ENCODE measurements around the gene AP4M1.
A peak's percentile ranks its signal among the peaks of the same experiment; 100 is the strongest.

AP4M1 gene

DNA sequence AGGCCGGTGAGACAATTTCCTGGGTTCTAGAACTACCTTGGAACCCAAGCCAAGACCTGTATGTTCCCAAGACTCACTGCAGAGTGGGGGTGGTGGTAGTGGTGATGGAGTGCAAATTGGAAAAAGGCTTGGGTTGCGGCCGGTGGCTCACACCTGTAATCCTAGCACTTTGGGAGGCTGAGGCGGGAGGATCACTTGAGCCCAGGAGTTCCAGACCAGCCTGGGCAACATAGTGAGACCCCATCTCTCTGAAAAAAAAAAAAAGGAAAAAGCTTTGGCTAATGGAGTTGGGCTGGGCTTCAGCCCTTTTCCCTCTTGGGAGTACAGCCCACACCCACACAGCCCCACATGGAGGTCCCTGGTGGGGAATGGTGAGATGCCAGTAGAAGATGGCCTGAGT, 4.1 kb downstream of the AP4M1 start:
- no peaks in the 10 kb centered on the region for H3K9me3 Mint-ChIP-seq
- H3K4me3 Mint-ChIP-seq = no peak overlapping the region
- peaks cover 25% of the 10 kb centered on the region for H3K4me1 Mint-ChIP-seq
- peaks cover 9% of the 10 kb centered on the region for H3K27me3 Mint-ChIP-seq (ENCODE audit: low read depth, poor library complexity)
- TF ChIP-seq, protein P1, sequence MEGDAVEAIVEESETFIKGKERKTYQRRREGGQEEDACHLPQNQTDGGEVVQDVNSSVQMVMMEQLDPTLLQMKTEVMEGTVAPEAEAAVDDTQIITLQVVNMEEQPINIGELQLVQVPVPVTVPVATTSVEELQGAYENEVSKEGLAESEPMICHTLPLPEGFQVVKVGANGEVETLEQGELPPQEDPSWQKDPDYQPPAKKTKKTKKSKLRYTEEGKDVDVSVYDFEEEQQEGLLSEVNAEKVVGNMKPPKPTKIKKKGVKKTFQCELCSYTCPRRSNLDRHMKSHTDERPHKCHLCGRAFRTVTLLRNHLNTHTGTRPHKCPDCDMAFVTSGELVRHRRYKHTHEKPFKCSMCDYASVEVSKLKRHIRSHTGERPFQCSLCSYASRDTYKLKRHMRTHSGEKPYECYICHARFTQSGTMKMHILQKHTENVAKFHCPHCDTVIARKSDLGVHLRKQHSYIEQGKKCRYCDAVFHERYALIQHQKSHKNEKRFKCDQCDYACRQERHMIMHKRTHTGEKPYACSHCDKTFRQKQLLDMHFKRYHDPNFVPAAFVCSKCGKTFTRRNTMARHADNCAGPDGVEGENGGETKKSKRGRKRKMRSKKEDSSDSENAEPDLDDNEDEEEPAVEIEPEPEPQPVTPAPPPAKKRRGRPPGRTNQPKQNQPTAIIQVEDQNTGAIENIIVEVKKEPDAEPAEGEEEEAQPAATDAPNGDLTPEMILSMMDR (IDR thresholded peaks at IDR 0.05) = no peak
- peaks cover 35% of the 10 kb centered on the region for H3K36me3 Mint-ChIP-seq (ENCODE audit: low read depth)
- H3K27ac Mint-ChIP-seq = peak overlapping the region; percentile 74
- no peak for DNase-seq

DNA sequence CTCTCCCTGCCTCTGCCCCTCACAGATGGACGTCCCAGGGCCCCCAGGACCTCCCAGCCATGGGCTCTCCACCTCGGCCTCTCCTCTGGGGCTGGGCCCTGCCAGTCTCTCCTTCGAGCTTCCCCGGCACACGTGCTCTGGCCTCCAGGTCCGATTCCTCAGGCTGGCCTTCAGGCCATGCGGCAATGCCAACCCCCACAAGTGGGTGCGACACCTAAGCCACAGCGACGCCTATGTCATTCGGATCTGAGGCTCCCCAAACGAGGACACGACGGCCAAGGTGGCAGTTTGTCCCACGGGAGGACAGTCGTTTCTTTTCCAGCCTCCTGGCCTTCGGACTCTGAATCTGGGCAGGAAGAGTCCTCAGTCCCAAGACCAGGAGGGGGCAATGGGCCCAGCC, 5.2 kb downstream of the AP4M1 start:
- TF ChIP-seq, protein P1 (IDR thresholded peaks at IDR 0.05) = no peak
- H3K9me3 Mint-ChIP-seq = no peaks in the 10 kb centered on the region
- H3K27ac Mint-ChIP-seq = peak overlapping the region; percentile 61
- no peak overlapping the region for H3K4me3 Mint-ChIP-seq
- H3K4me1 Mint-ChIP-seq = peaks cover 25% of the 10 kb centered on the region
- H3K36me3 Mint-ChIP-seq (ENCODE audit: low read depth) = peaks cover 46% of the 10 kb centered on the region
- peaks cover 7% of the 10 kb centered on the region for H3K27me3 Mint-ChIP-seq (ENCODE audit: low read depth, poor library complexity)
- DNase-seq = no peak

DNA sequence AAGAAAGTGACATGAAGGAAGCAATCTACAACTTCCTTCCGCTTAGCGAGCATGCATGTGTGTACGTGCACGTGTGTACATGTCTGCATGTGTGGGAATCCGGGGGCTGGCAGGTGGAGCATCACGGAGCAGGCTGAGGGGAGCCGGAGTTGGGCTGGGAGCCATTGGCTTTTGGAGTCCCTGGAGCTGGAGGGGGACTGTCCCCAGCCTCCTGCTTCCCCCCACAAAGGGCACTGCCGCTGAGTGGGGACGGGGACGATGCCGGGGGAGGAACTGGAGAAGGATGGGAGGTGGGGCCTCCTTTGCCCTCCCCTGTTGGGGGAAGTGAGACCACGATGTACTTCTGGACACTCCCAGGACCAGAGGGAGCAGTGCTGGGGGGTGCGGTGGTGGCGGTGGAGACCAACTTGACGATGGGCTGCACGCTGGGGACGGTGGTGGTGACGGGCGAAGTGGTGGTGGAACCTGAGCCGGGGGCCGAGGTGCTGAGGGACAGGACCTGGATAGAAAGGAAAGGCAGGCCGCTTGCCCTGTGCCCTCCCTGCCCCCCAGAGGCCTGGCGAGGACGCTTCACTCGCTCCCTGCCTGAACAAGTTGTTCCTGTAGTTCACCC, 5.8 kb downstream of the AP4M1 start:
- no peak overlapping the region for H3K4me3 Mint-ChIP-seq
- H3K4me1 Mint-ChIP-seq = peaks cover 25% of the 10 kb centered on the region

DNA sequence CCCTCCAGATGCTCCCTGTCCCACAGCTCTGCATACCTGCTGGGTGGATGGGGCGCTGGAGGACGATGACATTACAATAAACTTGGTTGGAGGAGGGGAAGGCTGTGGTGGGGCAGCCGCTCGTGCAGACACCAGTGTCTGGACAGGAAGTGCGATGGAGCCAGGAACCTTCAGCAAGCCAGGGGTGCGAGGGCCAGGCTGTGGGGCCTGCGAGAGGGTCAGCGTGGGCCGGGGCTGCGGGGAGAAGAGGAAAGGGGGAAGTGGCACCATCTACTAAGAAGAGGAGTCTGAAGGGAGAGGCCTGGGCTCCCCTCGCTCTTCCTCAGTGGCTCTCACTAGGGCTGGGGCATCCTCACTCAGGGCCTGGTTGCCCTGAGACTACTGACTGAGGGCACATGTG, 6.4 kb downstream of the AP4M1 start:
- Mint-ChIP-seq H3K9me3 (no peaks in the 10 kb centered on the region), H3K36me3 (ENCODE audit: low read depth) (peaks cover 52% of the 10 kb centered on the region), H3K4me1 (peaks cover 23% of the 10 kb centered on the region), H3K27me3 (ENCODE audit: low read depth, poor library complexity) (peaks cover 7% of the 10 kb centered on the region), H3K27ac (peak overlapping the region; percentile 71), H3K4me3 (no peak overlapping the region)
- TF ChIP-seq, protein P1 (IDR thresholded peaks at IDR 0.05) = no peak
- no peak for DNase-seq

More for the DNA sequence above, 5.8 kb downstream of the AP4M1 start:
- peaks cover 48% of the 10 kb centered on the region for H3K36me3 Mint-ChIP-seq (ENCODE audit: low read depth)
- no peaks in the 10 kb centered on the region for H3K9me3 Mint-ChIP-seq
- TF ChIP-seq, protein P1 (IDR thresholded peaks at IDR 0.05) = no peak
- DNase-seq = no peak
- H3K27me3 Mint-ChIP-seq (ENCODE audit: low read depth, poor library complexity) = peaks cover 7% of the 10 kb centered on the region
- peak overlapping the region; percentile 61 for H3K27ac Mint-ChIP-seq

DNA sequence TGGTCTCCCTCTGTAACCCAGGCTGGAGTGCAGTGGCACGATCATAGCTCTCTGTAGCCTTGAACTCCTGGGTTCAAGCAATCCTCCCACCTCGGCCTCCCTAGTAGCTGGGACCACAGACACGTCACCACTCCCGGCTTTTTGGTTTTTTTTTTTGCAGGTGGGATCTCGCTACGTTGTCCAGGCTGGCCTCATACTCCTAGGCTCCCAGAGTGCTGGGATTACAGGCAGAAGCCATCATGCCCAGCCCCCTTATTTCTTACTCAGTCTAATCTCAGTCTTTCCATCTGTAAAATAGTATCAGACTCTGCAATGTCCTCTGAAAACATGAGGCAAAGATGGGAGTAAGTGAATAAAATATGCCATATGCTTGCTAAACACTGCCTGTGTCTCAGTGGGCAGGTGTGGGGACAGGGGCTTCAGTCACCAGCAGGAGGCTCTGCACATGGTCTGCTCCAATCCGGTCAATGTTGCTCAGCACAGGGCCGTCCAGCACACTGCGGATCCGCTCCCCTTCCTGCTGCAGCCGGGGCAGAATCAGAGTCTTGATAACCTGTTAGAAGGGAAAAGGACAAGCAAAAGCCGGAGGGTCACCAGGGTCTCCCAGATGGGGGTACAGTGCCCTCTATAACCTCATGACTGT, 8.2 kb downstream of the AP4M1 start:
- TF ChIP-seq, protein P1 (IDR thresholded peaks at IDR 0.05) = no peak
- no peak overlapping the region for H3K27ac Mint-ChIP-seq
- H3K27me3 Mint-ChIP-seq (ENCODE audit: low read depth, poor library complexity) = peaks cover 1% of the 10 kb centered on the region
- DNase-seq = no peak
- H3K9me3 Mint-ChIP-seq = no peaks in the 10 kb centered on the region
- peaks cover 16% of the 10 kb centered on the region for H3K4me1 Mint-ChIP-seq
- H3K4me3 Mint-ChIP-seq = no peak overlapping the region
- H3K36me3 Mint-ChIP-seq (ENCODE audit: low read depth) = peaks cover 54% of the 10 kb centered on the region

DNA sequence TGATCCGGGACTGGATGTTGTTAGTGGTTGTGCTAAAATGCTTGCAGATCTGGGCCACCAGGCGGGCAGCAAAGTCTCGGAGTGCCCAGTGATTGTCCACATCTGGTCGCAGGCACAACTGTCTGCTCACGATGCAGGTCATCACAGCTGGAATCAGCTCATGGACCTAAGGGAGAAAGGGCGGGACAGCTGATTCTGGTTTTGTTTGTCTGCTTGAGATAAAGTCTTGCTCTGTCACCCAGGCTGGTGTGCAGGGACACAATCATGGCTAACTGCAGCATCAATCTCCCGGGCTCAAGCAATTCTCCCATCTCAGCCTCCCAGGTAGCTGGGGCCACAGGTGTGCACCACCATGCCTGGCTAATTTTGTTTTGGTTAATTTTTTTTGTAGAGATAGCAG, 9.7 kb downstream of the AP4M1 start:
- no peak overlapping the region for H3K4me3 Mint-ChIP-seq
- peaks cover 11% of the 10 kb centered on the region for H3K4me1 Mint-ChIP-seq
- no peak for DNase-seq
- no peaks in the 10 kb centered on the region for H3K27me3 Mint-ChIP-seq (ENCODE audit: low read depth, poor library complexity)
- peak overlapping the region; percentile 20 for H3K27ac Mint-ChIP-seq
- TF ChIP-seq, protein P1 (IDR thresholded peaks at IDR 0.05) = no peak
- peaks cover 50% of the 10 kb centered on the region for H3K36me3 Mint-ChIP-seq (ENCODE audit: low read depth)
- H3K9me3 Mint-ChIP-seq = no peaks in the 10 kb centered on the region

Measured in nephron progenitor cell (in vitro differentiated cells).